Loucy (cell line): ENCODE measurements around the gene APC2.

Experiments used
- EZH2phosphoT487 ChIP-seq: fragments of 200-600 bp; IDR thresholded peaks from 2 replicates; pipeline ENCODE4 v1.6.1; 2018; ENCODE audit warnings: antibody characterized with exemption, mild to moderate bottlenecking, moderate library complexity, borderline replicate concordance
- TF ChIP-seq, protein P1 (sequence below): fragments of 200-600 bp; sonication (generic); conservative IDR thresholded peaks from 2 replicates; pipeline ENCODE4 v1.5.1; 2014; ENCODE audit warnings: mild to moderate bottlenecking, antibody characterized with exemption, low read length

GRCh38 chr19:1417145-1417544 is 32.8 kb upstream of the APC2 start:
- TF ChIP-seq, protein P1, sequence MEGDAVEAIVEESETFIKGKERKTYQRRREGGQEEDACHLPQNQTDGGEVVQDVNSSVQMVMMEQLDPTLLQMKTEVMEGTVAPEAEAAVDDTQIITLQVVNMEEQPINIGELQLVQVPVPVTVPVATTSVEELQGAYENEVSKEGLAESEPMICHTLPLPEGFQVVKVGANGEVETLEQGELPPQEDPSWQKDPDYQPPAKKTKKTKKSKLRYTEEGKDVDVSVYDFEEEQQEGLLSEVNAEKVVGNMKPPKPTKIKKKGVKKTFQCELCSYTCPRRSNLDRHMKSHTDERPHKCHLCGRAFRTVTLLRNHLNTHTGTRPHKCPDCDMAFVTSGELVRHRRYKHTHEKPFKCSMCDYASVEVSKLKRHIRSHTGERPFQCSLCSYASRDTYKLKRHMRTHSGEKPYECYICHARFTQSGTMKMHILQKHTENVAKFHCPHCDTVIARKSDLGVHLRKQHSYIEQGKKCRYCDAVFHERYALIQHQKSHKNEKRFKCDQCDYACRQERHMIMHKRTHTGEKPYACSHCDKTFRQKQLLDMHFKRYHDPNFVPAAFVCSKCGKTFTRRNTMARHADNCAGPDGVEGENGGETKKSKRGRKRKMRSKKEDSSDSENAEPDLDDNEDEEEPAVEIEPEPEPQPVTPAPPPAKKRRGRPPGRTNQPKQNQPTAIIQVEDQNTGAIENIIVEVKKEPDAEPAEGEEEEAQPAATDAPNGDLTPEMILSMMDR = no peak
- TF ChIP-seq EZH2phosphoT487 = no peak
